Esophagus muscularis mucosa (tissue), 4 donors: Measurements from ENCODE around the gene NAALADL1. TPM values are rescaled to one million over a fixed set of nuclear protein-coding genes. Genes with fewer than 3 reads are reported as not detected.

Source experiments
- DNase-seq: peaks from one replicate; pipeline ENCODE4 v3.0.0-alpha.2; 2017; ENCODE audit errors: extremely low spot score
- H3K27ac ChIP-seq, 4 donors: fragments of 200-600 bp; sonication (generic); replicated peaks in 1 of 4; 1 replicate in 3 of 4; 2 replicates in 1 of 4; pipeline ENCODE4 v1.5.1; 2016 to 2019; ENCODE audit warnings: mild to moderate bottlenecking in 1 of 4
- H3K27me3 ChIP-seq, 4 donors: fragments of 200-600 bp; sonication (generic); one replicate each; pipeline versions ENCODE4 v1.5.1 to v1.6.0; 2016 to 2019
- H3K36me3 ChIP-seq, 4 donors: fragments of 200-600 bp; sonication (generic); one replicate each; pipeline ENCODE4 v1.5.1; 2016 to 2019
- H3K4me1 ChIP-seq, 4 donors: fragments of 200-600 bp; sonication (generic); one replicate each; pipeline ENCODE4 v1.5.1; 2016 to 2019
- H3K4me3 ChIP-seq, 4 donors: fragments of 200-600 bp; sonication (generic); 1 replicate in 2 of 4; 2 replicates in 2 of 4; pipeline ENCODE4 v1.5.1; 2016 to 2019; ENCODE audit warnings: mild to moderate bottlenecking in 4 of 4, moderate library complexity in 1 of 4
- H3K9me3 ChIP-seq, 4 donors: fragments of 200-600 bp; sonication (generic); 1 replicate in 3 of 4; 2 replicates in 1 of 4; pipeline ENCODE4 v1.5.1; 2016 to 2019
- EP300 ChIP-seq: sonication (generic); formaldehyde crosslinking; IDR thresholded peaks from one replicate; pipeline ENCODE4 v1.6.1; 2017; ENCODE audit warnings: antibody characterized with exemption
- POLR2A ChIP-seq: fragments of 450-650 bp; IDR thresholded peaks from one replicate; pipeline ENCODE4 v1.6.1; 2017; ENCODE audit warnings: antibody characterized with exemption, moderate library complexity, mild to moderate bottlenecking, low read depth
- POLR2AphosphoS5 ChIP-seq, 2 donors: sonication (generic); formaldehyde crosslinking; IDR thresholded peaks; one replicate each; pipeline ENCODE4 v1.6.1; 2017; ENCODE audit warnings: antibody characterized with exemption in 2 of 2
- WGBS: methylation state at CpG from one replicate; pipeline ENCODE4 v1.1.5; 2018; 5-methylcytosine and 5-hydroxymethylcytosine counted together
- intact Hi-C: fragments of 100-400 bp; cut with DNase I; formaldehyde crosslinking; loops from one replicate; pipeline ENCODE4 v1.15.1; 2023
- total RNA-seq, 4 donors: library from RNA; depleted of rRNA; stranded (reverse); fragments of >200 nt; gene quantifications; one replicate each; pipeline versions ENCODE4 v1.1.0 to v1.2.1, GENCODE V29; 2016
- TF ChIP-seq, protein P1 (sequence below), 3 experiments: fragments of 200-600 bp in 2 of 3; fragments of 450-650 bp in 1 of 3; sonication (generic) in 2 of 3; IDR thresholded peaks; one replicate each; pipeline ENCODE4 v1.5.1; 2017 to 2019; ENCODE audit warnings: antibody characterized with exemption in 3 of 3, mild to moderate bottlenecking in 2 of 3, moderate library complexity in 1 of 3

The NAALADL1 gene, protein sequence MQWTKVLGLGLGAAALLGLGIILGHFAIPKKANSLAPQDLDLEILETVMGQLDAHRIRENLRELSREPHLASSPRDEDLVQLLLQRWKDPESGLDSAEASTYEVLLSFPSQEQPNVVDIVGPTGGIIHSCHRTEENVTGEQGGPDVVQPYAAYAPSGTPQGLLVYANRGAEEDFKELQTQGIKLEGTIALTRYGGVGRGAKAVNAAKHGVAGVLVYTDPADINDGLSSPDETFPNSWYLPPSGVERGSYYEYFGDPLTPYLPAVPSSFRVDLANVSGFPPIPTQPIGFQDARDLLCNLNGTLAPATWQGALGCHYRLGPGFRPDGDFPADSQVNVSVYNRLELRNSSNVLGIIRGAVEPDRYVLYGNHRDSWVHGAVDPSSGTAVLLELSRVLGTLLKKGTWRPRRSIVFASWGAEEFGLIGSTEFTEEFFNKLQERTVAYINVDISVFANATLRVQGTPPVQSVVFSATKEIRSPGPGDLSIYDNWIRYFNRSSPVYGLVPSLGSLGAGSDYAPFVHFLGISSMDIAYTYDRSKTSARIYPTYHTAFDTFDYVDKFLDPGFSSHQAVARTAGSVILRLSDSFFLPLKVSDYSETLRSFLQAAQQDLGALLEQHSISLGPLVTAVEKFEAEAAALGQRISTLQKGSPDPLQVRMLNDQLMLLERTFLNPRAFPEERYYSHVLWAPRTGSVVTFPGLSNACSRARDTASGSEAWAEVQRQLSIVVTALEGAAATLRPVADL
- 10 to 100 TPM; 22.8 to 43.7 (median 31.0) TPM for total RNA-seq

DNA sequence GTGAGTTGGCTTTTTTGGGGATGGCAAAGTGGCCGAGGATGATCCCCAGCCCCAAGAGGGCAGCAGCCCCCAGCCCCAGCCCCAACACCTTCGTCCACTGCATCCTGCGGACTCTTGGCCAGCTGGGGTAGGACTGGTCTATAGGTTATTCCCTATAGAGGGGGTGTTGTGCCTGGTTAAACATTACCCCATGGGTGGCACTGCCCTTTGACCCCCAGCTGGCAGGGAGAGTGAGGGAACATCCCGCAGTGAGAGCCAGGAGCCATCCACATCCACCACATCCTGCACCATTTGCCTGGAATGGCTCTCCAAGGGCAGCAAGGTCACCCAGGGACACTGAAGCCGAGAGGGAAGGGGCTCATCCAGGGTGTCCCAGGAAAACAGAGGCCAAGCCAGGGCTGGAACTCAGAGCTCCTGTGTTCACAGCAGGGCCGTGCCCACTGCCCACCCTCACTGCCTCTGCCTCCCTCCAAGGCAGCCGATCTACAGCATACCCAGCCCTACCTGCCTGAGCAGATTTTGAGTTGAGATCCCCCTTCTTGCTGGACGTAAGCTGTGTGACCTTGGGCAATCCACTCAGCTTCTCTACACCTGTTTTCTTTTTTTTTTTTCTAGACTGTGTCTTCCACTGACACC is at the start of gene NAALADL1:
Gene NAALADL1 (minus strand): TSS at position 135 of the 636 bp plus-strand sequence. CDS start 32 bp downstream, at position 103.
- intact Hi-C loops = no loop called here
- Histone ChIP-seq H3K27ac (no peak within 1 kb of the TSS), H3K4me3 (no peak within 1 kb of the TSS), H3K36me3 (no peaks in the 10 kb centered on the region), H3K27me3 (peaks cover 0 to under 1% (median 0%) of the 10 kb centered on the region in 4 donors), H3K4me1 (no peaks in the 10 kb centered on the region), H3K9me3 (no peaks in the 10 kb centered on the region)
- 84% methylated on average over 7 of the region's 8 CpGs for WGBS
- no peak for DNase-seq
- no peak for TF ChIP-seq POLR2A
- TF ChIP-seq POLR2AphosphoS5 (IDR thresholded peaks at IDR 0.05) = no peak
- no peak for TF ChIP-seq EP300
- TF ChIP-seq, protein P1, sequence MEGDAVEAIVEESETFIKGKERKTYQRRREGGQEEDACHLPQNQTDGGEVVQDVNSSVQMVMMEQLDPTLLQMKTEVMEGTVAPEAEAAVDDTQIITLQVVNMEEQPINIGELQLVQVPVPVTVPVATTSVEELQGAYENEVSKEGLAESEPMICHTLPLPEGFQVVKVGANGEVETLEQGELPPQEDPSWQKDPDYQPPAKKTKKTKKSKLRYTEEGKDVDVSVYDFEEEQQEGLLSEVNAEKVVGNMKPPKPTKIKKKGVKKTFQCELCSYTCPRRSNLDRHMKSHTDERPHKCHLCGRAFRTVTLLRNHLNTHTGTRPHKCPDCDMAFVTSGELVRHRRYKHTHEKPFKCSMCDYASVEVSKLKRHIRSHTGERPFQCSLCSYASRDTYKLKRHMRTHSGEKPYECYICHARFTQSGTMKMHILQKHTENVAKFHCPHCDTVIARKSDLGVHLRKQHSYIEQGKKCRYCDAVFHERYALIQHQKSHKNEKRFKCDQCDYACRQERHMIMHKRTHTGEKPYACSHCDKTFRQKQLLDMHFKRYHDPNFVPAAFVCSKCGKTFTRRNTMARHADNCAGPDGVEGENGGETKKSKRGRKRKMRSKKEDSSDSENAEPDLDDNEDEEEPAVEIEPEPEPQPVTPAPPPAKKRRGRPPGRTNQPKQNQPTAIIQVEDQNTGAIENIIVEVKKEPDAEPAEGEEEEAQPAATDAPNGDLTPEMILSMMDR (IDR thresholded peaks at IDR 0.05) = no peak

DNA sequence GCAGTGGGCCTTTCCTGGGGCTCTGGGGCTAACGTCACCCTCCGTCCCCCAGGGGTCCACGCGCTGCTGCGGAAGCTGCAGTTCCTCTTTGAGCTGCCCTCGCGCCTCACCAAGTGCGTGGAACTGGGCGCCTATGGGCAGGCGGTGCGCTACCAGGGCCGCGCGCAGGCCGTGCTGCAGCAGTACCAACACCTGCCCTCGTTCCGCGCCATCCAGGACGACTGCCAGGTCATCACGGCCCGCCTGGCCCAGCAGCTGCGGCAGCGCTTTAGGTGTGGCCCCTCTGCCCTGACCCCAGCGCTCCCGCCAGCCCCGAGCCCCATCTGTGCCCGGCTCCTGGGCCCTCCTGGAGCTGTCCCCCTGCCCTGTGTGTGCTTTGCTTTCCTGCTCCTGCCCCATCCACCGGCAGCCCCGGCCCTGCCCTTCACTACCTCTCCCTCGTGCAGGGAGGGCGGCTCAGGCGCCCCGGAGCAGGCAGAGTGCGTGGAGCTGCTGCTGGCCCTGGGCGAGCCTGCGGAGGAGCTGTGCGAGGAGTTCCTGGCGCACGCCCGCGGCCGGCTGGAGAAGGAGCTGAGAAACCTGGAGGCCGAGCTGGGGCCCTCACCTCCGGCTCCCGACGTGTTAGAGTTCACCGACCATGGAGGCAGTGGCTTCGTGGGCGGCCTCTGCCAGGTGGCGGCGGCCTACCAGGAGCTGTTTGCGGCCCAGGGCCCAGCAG is 49.6 kb upstream of the NAALADL1 start:
- H3K4me3 ChIP-seq = no peak overlapping the region
- intact Hi-C loops = no loop called here
- H3K4me1 ChIP-seq = peaks cover 29 to 44% (median 36%) of the 10 kb centered on the region in 4 donors
- no peaks in the 10 kb centered on the region for H3K27me3 ChIP-seq
- no peak overlapping the region for H3K27ac ChIP-seq
- no peak for DNase-seq
- H3K36me3 ChIP-seq = peaks cover 25 to 49% (median 41%) of the 10 kb centered on the region in 4 donors
- 96% methylated on average over 41 of the region's 52 CpGs for WGBS
- H3K9me3 ChIP-seq = no peaks in the 10 kb centered on the region
- no peak for TF ChIP-seq POLR2AphosphoS5 (IDR thresholded peaks at IDR 0.05)
- TF ChIP-seq, protein P1 (IDR thresholded peaks at IDR 0.05) = no peak
- TF ChIP-seq POLR2A = no peak
- no peak for TF ChIP-seq EP300

DNA sequence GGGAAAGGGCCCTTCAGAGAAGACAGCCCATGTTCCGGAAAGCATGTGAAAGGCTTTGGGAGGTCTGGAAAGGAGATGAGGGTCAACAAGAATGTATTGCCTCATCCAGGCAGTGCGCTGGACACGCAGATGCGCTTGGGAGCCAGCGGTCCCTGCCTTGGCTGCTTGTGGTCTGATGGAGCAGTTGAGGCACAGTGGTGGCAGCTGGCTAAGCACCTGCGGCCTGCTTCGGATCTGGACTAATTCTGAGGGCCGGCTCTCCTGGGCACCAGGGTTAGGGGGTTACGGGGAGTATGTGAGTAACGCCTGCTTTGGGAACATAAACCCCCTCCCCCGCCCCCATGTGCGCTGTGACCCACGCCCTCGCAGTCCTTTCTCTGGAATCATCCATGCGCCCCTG is 48.7 kb upstream of the NAALADL1 start:
- no peak overlapping the region for H3K4me3 ChIP-seq
- H3K9me3 ChIP-seq = no peaks in the 10 kb centered on the region
- peaks cover 28 to 40% (median 36%) of the 10 kb centered on the region in 4 donors for H3K4me1 ChIP-seq
- 93% methylated on average over 14 of the region's 15 CpGs for WGBS
- H3K27me3 ChIP-seq = no peaks in the 10 kb centered on the region
- intact Hi-C loops = no loop called here
- DNase-seq = no peak
- no peak for TF ChIP-seq POLR2AphosphoS5 (IDR thresholded peaks at IDR 0.05)
- H3K27ac ChIP-seq = no peak overlapping the region
- peaks cover 25 to 55% (median 44%) of the 10 kb centered on the region in 4 donors for H3K36me3 ChIP-seq

DNA sequence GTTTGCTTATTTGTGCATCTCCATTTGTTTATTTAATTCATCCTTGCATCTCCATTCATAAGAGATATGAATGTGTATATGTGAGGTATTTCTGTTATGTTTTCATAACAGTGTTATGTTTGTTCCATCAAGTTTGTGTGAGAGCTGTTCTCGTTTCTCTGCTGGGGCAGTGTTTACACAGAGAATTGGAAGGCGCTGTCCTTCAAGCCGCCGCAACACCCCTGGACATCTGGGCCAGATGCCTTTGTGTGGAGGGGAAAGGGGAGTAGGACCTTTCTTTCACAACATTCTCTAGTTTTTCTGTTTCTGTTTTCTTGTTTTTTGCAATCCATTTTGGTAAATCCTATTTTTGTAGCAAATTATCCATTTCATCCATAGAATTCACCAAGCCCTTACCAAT is 46.3 kb upstream of the NAALADL1 start:
- H3K4me3 ChIP-seq = no peak overlapping the region
- H3K36me3 ChIP-seq = peaks cover 23 to 54% (median 40%) of the 10 kb centered on the region in 4 donors
- intact Hi-C loops = no loop called here
- no peaks in the 10 kb centered on the region for H3K9me3 ChIP-seq
- DNase-seq = no peak
- H3K4me1 ChIP-seq = peaks cover 11 to 32% (median 23%) of the 10 kb centered on the region in 4 donors
- no peaks in the 10 kb centered on the region for H3K27me3 ChIP-seq
- TF ChIP-seq POLR2A = no peak
- no peak for TF ChIP-seq POLR2AphosphoS5 (IDR thresholded peaks at IDR 0.05)
- WGBS = 79% methylated on average over 4 of the region's 4 CpGs
- H3K27ac ChIP-seq = no peak overlapping the region

DNA sequence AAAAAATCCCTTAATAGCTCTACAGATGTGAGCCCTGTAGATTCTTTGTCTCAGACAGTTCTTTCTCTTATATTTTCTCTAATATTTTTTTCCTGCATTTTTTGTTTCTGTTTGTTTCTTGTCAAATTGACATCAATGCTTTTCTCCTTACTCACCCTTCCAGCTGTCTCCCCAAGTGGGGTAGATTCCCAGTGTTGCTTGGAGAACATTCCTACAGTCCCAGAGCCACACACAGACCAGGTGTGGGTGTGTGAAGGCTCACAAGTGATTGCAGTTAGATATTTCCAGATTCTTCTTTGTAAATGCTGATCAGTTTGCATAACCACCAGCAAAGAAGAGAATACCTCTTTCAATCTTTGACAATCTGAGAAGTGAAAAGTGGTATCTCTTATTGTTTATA is 45.1 kb upstream of the NAALADL1 start:
- DNase-seq = no peak
- Histone ChIP-seq H3K4me1 (peaks cover 11 to 32% (median 23%) of the 10 kb centered on the region in 4 donors), H3K9me3 (no peaks in the 10 kb centered on the region)

More for the DNA sequence above, 45.1 kb upstream of the NAALADL1 start:
- intact Hi-C loops = no loop called here
- TF ChIP-seq POLR2A = no peak
- no peak for TF ChIP-seq EP300
- TF ChIP-seq, protein P1 (IDR thresholded peaks at IDR 0.05) = no peak
- no peak for TF ChIP-seq POLR2AphosphoS5 (IDR thresholded peaks at IDR 0.05)
- H3K36me3 ChIP-seq = peaks cover 16 to 54% (median 34%) of the 10 kb centered on the region in 4 donors
- no peak overlapping the region for H3K4me3 ChIP-seq
- no peak overlapping the region for H3K27ac ChIP-seq
- no peaks in the 10 kb centered on the region for H3K27me3 ChIP-seq
